ENCODE results near the gene LARP4B. TPM values are rescaled to one million over a fixed set of nuclear protein-coding genes. Genes with fewer than 3 reads are reported as not detected.
A peak's percentile ranks its signal among the peaks of the same experiment; 100 is the strongest.

LARP4B gene
- polyA plus RNA-seq, 3 donors, result 7.5 to 15.4 (median 8.8) TPM

DNA sequence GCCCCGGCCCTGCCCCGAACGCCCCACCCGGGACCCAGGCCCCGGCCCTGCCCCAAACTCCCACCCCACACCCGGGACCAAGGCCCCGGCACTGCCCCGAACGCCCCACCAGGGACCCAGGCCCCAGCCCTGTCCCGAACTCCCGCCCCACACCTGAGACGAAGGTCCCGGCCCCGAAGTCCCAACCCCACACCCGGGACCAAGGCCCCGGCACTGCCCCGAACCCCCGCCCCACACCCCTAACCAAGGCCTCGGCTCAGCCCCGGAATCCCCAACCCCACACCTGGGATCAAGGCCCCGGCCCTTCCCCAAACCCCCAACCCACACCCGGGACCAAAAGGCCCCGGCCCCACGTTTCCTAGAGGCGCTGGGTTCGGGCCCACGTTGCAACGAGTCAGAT, 1.1 kb upstream of the LARP4B start:
- 81 to 85% (median 81%) methylated on average over 28 of the region's 28 CpGs for WGBS, 3 donors
- H3K27ac ChIP-seq (ENCODE audit: low read depth, low read length), result peak overlapping the region; percentile 23

DNA sequence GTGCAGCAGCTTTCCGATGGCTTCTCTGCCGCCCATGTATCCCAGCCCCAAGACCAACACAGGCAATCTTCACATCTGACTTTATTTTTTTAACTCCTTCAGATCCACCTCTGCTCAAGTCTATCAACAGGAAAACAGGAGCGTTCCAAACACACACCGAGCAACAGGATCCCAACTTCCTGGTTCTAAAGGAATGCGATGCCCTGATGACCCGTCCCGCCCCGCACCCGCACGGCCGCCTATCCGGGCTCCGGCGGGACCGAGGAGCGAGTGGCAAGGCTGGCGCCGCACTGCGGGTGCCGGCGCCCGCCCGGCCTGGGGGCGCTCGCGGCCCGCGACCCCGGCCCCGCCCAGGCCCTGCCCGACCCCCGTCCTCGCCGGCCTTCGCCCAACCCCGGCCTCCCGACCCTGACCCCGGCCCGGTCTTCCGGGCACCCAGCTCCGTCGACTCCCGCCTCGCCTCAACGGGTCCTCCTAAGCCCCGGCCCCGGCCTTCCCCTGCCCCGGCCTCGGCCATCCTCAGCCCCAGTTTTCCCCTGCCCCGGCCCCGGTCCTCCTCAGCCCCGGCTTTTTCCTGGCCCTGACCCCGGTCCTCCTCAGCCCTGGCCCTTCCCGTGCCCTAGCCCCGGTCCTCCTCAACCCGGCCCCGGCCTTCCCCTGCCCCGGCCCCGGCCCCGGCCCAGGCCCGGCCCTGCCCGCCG, 730 bp downstream of the LARP4B start:
- WGBS, 3 donors, result 1 to 2% (median 2%) methylated on average over 37 to 63 of the region's 63 CpGs

DNA sequence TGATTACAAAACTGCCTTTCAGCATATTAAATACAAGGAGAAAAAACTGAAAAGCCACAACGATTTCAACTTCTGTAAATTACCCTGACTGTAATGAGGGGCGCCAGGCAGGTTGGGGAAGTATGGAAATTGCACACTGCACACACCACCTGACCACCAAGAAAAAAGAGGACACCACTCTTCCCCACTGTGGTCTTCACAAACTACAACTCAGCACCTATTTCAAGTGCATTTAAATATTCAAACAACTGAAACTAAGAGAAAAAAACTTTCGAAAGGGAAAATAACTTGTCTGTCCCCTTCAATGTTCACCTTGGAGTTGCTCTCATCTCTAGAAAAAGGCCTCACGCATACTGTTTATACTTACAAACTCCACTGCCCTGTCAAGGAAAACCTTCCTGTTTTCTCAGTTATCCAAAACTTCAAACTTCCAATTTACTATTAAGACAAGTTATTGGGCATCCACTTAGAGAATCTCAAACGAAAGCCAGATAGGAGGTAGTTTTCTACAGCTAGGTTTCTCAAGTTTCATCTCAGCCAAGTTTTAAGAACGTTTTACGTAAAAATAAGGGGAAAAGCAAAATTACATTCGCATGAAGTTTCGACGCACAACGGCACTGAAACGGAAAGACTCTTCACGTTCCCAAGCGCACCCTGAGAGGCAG, 1.4 kb downstream of the LARP4B start:
- 3 to 4% (median 4%) methylated on average over 14 of the region's 14 CpGs for WGBS, 3 donors

More for the DNA sequence above, 730 bp downstream of the LARP4B start:
- H3K27ac ChIP-seq (ENCODE audit: low read depth, low read length), result peak overlapping the region; percentile 94

DNA sequence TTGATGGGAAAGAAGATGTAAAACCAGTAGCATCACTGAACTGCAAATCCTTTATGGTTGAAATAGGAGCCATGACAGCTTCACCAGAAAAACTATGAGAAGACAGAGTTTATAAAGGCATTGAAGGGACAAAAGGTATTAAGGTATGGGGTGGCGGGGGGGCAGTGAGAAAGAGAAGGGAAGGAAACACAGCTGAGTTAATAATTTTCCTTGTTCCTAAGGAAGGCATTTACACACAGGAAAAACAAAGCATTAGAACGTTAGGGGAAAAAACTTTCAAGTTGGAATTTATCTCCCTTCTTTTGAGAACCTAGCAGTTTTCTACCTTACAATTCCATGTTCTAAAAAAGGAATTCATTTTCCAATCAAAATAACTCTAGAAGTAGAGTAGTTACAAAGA, 4.4 kb downstream of the LARP4B start:
- WGBS, 3 donors, result 34 to 39% (median 38%) methylated on average over 2 of the region's 2 CpGs
- no peak overlapping the region for H3K27ac ChIP-seq (ENCODE audit: low read depth, low read length)

More for the DNA sequence above, 1.4 kb downstream of the LARP4B start:
- H3K27ac ChIP-seq (ENCODE audit: low read depth, low read length), result peak overlapping the region; percentile 94

DNA sequence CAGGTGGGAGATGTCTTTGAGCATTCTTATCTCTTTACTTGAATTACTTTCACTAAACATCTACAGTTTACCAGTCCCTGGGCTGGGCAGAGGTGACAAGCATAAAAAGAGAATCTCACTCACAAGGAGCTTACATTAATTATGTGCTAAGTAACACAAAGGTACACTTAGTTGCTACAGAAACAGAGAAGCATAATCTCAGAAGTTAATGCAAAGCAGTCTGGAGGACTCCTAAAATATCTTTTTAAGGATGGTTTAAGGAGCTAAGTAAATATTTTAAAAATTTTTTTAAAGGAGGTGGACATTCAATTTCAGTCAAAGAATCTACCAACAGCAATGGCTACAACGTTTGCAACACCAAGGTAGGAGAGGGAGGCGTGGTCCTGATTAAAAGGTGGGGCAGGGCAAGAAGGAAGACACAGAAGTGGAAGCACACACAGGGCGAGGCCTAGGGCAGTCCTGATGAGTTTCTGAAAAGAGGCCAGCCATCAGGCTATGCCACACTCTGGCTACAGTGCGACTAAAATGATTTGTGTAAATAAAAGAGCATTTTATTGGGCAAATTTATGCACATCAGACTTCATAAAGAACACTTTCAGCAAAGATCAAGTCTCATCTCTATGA, 5.3 kb downstream of the LARP4B start:
- no peak overlapping the region for H3K27ac ChIP-seq (ENCODE audit: low read depth, low read length)
- 53 to 61% (median 61%) methylated on average over 4 of the region's 4 CpGs for WGBS, 3 donors

GRCh38 chr10:924524-924859, 7.0 kb downstream of the LARP4B start:
- no peak overlapping the region for H3K27ac ChIP-seq (ENCODE audit: low read depth, low read length)
- WGBS, 3 donors, result 89 to 93% (median 91%) methylated on average over 4 of the region's 4 CpGs

- 83 to 85% (median 84%) methylated on average over 8 of the region's 8 CpGs for WGBS, 3 donors
- H3K27ac ChIP-seq (ENCODE audit: low read depth, low read length), result no peak overlapping the region
Observed at GRCh38 chr10:923844-924523, 7.5 kb downstream of the LARP4B start.

- 77 to 80% (median 77%) methylated on average over 14 of the region's 14 CpGs for WGBS, 3 donors
Observed at GRCh38 chr10:921471-922414, 9.8 kb downstream of the LARP4B start.

GRCh38 chr10:920450-920849, 11.1 kb downstream of the LARP4B start:
- 79 to 86% (median 84%) methylated on average over 3 of the region's 3 CpGs for WGBS, 3 donors
- H3K27ac ChIP-seq (ENCODE audit: low read depth, low read length), result no peak overlapping the region

More at GRCh38 chr10:921471-922414, 9.8 kb downstream of the LARP4B start:
- no peak overlapping the region for H3K27ac ChIP-seq (ENCODE audit: low read depth, low read length)

DNA sequence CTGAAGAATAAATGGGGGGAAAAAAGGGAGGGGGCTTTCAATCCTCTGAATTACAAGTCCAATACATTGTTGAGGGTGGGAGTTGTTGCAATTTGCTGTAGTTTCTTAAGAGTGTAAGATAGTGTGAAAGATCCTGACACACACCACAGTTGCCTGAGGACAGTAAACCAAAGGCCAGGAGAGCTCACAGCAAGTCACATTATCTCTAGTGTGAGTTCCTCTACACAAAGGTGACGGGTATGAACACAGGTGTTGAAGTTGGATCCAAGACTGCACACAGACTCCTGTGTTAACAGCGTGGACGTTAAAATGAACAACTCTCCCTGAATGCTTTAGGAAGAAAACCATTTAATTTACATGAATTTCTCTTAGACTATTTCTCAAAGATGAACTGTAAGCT, 12.0 kb downstream of the LARP4B start:
- no peak overlapping the region for H3K27ac ChIP-seq (ENCODE audit: low read depth, low read length)
- WGBS, 3 donors, result 27 to 89% (median 84%) methylated on average over 3 of the region's 3 CpGs

- H3K27ac ChIP-seq (ENCODE audit: low read depth, low read length), result no peak overlapping the region
- WGBS, 3 donors, result 88 to 94% (median 93%) methylated on average over 3 of the region's 3 CpGs
Observed at GRCh38 chr10:917999-918398, 13.5 kb downstream of the LARP4B start.

DNA sequence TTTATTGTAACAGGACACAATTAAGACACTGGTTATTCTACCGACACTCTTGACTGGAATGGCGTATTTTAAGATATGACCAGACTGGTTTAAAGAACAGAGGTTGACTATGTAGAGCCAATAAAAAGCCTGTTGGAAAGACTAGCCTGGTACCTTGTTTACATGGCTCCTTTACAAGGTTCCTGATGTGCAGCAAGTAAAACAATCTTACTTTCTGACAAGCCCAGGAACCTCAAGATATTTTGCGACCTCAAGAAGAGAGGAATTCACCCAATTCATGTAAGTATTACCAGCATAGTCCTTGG, 14.1 kb downstream of the LARP4B start:
- WGBS, 3 donors, result 94 to 98% (median 96%) methylated on average over 3 of the region's 3 CpGs
- H3K27ac ChIP-seq (ENCODE audit: low read depth, low read length), result no peak overlapping the region

DNA sequence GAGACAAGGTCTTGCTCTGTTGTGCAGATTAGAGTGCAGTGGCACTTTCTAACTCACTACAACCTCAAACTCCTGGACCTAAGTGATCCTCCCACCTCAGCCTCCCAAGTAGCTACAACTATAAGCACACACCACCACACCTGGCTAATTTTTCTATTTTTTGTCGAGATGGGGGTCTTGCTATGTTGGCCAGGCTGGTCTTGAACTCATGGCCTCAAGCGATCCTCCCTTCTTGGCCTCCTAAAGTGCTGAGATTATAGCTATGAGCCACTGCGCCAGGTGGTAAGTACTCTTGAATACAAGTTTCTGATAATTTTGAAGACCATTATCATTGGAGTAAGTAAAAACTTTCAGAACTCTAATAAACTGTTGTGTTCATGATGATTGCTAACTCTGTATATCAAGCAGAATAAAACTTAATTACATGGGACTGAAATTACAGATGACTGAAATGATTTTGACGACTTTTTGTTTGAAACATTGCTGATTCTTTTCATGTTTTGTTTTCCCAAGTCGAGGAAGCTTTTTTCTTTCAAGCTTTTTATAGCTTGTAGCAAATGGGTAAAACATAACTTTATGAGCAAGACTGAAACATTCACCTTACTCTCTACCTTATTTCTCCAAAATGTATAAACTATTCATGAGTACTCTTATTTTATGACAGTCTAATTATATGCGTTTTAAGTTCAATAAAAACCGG, 14.6 kb downstream of the LARP4B start:
- H3K27ac ChIP-seq (ENCODE audit: low read depth, low read length), result no peak overlapping the region
- WGBS, 3 donors, result 91 to 96% (median 96%) methylated on average over 7 of the region's 7 CpGs

DNA sequence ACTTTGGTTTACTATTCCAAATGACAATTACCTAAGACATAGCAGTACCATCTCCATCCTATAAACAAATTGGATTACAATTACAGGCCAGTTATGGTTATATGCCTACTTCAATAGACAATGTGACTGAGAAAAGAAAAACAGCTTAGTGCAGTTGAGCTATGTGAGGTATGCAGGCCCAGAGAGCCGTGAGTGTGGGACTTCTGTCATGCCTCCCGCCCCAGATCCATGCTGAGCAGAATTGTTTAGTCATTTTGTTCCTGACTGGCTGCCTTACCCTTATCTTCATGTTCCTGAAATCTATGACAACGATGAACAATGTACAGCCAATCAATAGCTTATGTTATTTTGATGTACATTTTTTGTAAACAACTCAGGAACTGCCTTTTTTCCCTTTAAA, 21.7 kb downstream of the LARP4B start:
- no peak overlapping the region for H3K27ac ChIP-seq (ENCODE audit: low read depth, low read length)
- 54 to 73% (median 70%) methylated on average over 3 of the region's 3 CpGs for WGBS, 3 donors

GRCh38 chr10:905972-906371, 25.5 kb downstream of the LARP4B start:
- WGBS, 3 donors, result 63 to 75% (median 74%) methylated on average over 1 of the region's 1 CpG
- H3K27ac ChIP-seq (ENCODE audit: low read depth, low read length), result no peak overlapping the region

DNA sequence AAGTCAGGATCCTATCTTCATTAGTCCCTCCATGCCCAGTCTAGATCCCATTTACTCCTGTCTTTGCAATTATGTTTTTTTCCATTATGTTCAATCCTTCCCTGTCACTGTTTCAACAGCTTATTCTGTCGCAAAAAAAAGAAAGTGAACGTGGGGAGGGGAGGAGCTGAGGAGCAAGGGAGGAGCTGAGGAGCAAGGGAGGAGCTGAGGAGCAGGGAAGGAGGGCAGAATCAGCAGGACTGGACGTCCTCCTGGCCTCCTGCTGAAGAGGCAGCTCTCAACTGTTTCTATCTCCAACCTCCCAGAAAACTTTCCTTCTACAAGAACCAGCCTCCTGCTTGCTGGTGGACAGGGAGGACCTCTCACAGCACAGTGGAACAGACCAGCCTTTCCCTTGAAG, 26.0 kb downstream of the LARP4B start:
- 44 to 53% (median 46%) methylated on average over 3 of the region's 3 CpGs for WGBS, 3 donors
- no peak overlapping the region for H3K27ac ChIP-seq (ENCODE audit: low read depth, low read length)

DNA sequence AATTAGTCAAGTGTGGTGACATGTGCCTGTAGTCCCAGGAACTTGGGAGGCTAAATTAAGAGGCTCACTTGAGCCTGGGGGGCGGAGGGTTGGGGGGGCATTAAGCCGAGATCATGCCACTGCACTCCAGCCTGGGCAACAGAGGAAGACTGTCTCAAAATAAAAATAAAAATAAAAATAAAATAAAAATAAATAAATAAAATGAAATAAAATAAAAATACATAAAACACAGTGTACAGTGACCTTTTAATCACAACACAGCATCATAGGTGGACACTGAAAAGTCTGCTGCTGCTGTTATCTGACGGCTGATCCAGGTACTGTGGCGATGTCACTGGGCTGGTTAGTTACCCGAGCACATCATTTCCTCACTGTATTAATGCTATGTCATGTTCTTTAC, 27.1 kb downstream of the LARP4B start:
- no peak overlapping the region for H3K27ac ChIP-seq (ENCODE audit: low read depth, low read length)
- 94 to 96% (median 95%) methylated on average over 5 of the region's 5 CpGs for WGBS, 3 donors

- 79 to 92% (median 82%) methylated on average over 2 of the region's 2 CpGs for WGBS, 3 donors
- H3K27ac ChIP-seq (ENCODE audit: low read depth, low read length), result no peak overlapping the region
Observed at GRCh38 chr10:898141-898540, 33.4 kb downstream of the LARP4B start.

All from adipose tissue (tissue), 3 donors.